Fibroblast of skin of left biceps (primary cell): ENCODE data around the gene ARPC4.

Source experiments
- DNase-seq, 2 experiments: peaks; one replicate each; pipeline ENCODE4 v3.0.0-alpha.2; 2013; ENCODE audit warnings: low read depth in 2 of 2

ARPC4 gene

GRCh38 chr3:9792405-9793160, at the start of gene ARPC4, which contains the start of gene TADA3:
Gene ARPC4, plus strand, starts transcription at chr3:9793082. Its CDS starts 40 bp downstream, at chr3:9793122.
Gene TADA3, minus strand, starts transcription at chr3:9792473. Its CDS starts 1,007 bp downstream, at chr3:9791466.
- peak; percentile 94 to 96 for DNase-seq

DNA sequence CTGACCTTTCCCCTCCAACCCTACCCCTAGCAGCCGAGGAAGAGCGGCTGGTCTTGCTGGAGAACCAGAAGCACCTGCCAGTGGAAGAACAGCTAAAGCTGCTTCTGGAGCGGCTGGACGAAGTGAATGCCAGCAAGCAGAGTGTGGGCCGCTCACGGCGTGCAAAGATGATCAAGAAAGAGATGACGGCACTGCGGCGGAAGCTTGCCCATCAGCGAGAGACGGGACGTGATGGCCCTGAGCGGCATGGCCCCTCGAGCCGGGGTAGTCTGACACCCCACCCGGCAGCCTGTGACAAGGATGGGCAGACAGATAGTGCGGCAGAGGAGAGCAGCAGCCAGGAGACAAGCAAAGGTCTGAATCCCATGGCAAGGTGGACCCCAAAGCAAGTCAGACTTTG, 49.3 kb upstream of the ARPC4 start:
- no peak for DNase-seq

DNA sequence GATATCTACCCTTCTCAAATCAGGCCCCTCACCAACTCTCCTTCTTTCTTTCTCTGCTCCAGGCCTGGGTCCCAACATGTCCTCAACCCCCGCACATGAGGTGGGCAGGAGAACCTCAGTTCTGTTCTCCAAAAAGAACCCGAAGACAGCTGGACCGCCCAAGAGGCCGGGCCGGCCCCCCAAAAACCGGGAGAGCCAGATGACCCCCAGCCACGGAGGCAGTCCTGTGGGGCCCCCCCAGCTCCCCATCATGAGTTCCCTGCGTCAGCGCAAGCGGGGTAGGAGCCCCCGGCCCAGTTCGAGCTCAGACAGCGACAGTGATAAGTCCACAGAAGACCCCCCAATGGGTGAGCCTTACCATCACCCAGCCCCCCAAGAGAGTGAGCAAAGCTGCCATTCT, 48.7 kb upstream of the ARPC4 start:
- DNase-seq: no peak

DNA sequence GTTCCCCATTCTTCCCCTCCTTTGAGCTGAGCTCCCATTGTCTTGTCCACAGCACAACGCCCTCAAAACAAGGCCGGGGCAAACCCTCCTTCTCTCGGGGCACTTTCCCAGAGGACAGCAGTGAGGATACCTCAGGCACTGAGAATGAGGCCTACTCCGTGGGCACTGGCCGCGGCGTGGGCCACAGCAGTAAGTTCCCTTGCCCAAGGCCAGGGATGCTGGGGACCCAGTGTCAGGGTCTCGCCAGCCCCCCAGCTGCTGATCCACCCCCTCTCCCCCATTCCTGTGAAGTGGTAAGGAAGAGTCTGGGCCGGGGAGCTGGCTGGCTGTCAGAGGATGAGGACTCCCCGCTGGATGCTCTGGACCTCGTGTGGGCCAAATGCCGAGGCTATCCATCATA, 47.4 kb upstream of the ARPC4 start:
- no peak for DNase-seq

DNA sequence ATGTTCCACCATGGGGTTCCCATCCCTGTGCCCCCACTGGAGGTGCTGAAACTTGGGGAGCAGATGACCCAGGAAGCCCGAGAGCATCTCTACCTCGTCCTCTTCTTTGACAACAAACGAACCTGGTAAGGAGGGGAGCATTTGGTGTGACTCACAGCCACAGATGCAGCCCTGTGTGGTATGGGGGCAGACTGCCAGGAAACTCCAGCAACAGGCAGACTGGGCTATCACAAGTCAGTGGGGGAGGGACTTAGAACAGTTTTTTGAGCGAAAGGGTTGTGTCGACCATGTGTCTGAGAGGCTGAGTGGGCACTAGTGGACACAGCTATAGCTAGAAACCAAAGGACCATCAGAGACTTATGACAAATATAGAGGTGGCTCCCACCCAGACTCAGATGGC, 46.6 kb upstream of the ARPC4 start:
- DNase-seq: peak; percentile 45 to 59

DNA sequence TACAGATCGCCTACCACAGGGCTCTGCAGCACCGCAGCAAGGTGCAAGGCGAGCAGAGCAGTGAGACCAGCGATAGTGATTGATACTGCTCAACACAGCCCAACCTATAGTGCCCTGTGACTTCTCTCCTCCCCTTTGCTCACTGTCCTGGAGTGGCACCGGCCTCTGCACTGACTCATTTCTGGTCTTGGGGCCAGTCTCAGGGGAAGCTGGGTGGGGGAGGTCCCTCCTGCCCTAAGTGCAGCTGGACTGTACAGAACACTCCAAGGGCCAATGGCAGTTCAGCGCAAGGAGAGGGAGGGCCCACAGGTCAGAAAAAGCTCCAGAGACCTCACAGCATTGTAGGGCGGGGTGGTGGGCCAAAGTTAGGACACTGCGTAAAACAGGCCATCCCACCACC, 45.6 kb upstream of the ARPC4 start:
- no peak for DNase-seq

GRCh38 chr3:9748031-9748430, 44.9 kb upstream of the ARPC4 start:
- DNase-seq: no peak

- DNase-seq: no peak
Measured at GRCh38 chr3:9749296-9749644, 43.6 kb upstream of the ARPC4 start.

DNA sequence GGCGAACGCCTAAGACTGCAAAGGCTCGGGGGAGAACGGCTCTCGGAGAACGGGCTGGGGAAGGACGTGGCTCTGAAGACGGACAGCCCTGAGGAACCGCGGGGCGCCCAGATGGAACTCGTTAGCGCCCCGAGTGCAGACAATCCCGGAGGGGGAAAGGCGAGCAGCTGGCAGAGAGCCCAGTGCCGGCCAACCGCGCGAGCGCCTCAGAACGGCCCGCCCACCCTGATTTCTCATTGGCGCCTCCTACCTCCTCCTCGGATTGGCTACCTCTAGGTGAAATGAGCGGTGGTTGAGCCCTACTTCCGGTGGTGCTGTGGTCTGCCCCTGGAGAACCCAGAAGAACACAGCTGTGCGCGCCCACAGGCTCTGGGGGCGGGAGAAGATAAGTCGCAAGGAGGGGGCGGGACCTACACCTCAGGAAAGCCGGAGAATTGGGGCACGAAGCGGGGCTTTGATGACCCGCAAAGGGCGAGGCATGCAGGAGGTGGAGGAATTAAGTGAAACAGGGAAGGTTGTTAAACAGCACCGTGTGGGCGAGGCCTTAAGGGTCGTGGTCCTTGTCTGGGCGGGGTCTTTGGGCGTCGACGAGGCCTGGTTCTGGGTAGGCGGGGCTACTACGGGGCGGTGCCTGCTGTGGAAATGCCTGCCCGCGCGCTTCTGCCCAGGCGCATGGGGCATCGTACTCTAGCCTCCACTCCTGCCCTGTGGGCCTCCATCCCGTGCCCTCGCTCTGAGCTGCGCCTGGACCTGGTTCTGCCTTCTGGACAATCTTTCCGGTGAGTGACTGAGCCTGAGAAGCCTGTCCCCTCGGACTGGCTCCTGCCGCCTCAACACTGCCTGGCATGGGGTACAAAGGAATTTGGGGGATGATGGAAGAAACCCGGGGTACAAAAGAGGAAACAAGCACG, 43.0 kb upstream of the ARPC4 start, which contains the start of gene OGG1:
OGG1 (plus strand) TSS at position 308 of the 911 bp plus-strand sequence; CDS start at position 643, 335 bp downstream.
- DNase-seq: peak; percentile 97

- no peak for DNase-seq
Measured at GRCh38 chr3:9750556-9751411, 42.1 kb upstream of the ARPC4 start.

GRCh38 chr3:9754678-9755077, 38.2 kb upstream of the ARPC4 start:
- no peak for DNase-seq

- DNase-seq: no peak
Measured at GRCh38 chr3:9757427-9757826, 35.5 kb upstream of the ARPC4 start.

GRCh38 chr3:9760779-9761505, 31.9 kb upstream of the ARPC4 start:
- no peak for DNase-seq

DNA sequence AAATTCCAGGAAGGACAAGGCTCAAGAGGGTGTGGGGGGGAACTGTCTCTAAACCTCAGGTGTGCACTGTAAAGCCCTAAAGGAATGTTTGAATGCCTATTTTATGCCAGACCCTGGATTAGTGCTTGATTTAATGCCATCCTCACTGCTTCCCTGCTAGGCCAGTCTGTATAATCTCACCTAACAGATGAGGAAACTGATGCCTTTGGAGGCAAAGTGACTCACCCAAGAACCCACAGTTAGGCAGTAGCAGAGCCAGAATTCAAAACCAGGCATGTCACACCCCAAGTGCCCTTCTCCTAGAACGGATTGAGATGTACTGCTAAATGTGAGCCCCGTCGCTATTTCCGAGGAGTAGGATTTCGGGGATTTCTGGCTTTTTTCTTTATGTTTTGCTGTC, 31.0 kb upstream of the ARPC4 start:
- no peak for DNase-seq

DNA sequence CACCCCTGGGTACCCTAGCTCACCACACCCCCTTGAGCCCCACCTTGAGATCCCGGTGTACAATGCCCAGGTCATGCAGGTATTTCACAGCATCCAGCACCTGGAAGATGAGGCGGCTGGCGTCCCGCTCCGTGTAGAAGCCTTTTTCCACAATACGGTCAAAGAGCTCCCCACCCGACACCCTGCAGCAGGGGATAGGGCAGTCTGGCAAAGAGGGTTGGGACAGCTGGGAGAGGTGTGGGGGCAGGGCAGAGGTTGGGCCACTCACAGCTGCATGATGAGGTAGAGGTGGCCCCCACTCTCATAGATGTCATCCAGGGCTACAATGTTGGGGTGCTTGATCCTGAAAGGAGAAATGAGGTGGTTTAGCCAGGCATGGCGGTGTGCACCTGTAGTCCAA, 30.0 kb upstream of the ARPC4 start:
- DNase-seq: no peak

GRCh38 chr3:9765865-9766264, 27.0 kb upstream of the ARPC4 start:
- DNase-seq: no peak

DNA sequence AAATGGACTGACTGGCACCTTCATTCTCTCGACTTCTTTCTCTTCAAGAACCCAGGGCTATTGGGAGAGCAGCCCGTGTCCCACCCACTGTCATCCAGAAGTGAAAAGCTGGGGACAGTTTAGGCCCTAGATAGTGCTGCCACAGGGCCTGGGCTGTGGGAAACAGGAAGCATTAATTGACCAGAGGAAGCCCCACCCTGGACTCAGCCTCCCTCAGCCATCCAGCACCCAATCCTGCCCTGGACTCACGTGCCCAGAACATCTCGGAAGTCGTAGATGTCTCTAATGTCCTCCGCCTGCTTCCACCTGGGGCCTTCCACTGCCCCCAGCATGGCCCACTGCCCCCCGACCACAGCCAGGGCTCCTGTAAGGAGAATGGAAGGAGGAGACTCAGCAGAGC, 25.5 kb upstream of the ARPC4 start:
- no peak for DNase-seq

DNA sequence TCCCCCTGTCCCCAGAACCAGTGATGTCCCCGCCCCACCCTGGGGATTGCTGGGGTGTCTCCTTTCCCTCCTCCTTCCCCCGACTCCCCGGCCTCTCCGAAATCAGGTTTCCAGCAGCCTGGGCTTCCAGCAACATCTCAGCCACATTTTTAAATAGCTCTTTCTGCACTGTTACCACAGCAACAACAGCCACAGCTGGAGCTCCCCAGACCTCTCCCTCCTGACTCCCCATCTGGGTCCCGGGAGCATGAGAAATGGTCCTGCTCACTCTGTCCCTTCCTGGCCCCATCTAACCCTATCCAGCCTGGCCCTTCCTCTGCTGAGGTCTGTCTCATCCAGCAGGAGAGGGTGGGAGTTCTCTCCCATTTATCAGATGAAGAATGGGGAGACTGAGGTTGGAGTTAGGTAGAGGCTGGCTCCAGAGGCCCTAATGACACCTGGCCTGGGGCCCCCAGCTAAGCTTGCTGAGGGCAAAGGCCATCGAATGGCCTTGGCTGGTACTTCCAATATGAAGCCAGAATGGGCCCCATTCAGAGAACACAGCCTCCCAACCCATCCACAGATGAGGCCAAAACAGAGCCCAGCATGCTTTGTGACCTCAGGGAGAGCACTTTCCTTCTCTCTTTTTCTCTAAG, 24.6 kb upstream of the ARPC4 start:
- no peak for DNase-seq

DNA sequence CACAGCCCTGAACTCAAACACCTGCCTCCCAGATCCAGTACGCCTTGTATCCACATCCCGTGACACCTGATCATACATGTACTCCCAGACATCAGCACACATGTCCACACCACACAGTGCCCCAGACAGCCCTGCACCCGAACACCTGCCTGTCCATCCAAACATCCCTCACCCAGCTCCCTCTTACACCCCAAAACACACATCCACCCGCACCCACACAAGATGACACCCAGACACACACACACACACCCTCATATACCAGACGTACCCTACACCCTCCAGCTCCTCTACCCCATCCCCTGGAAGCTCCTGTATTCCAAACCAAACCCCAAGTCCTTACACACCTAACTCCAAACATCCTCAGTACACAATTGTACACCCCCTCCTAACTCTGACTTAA, 23.9 kb upstream of the ARPC4 start:
- no peak for DNase-seq

- peak in 1 of 2 experiments; percentile 27 for DNase-seq
Measured at GRCh38 chr3:9769426-9770275, 23.2 kb upstream of the ARPC4 start, which contains the start of gene CAMK1. Gene CAMK1, minus strand, starts transcription at chr3:9769947. Its CDS starts 2,198 bp downstream, at chr3:9767749.
